AG04450 (cell line): Measurements from ENCODE around the gene STK32A. TPM values are rescaled to one million over a fixed set of nuclear protein-coding genes. Genes with fewer than 3 reads are reported as not detected.

Source experiments
- CTCF ChIA-PET: fragments of 300-600, 350-600 bp; formaldehyde crosslinking; extraction: SDS; loops from one replicate; lab custom pipeline; 2022; ENCODE audit warnings: antibody characterized with exemption, inconsistent platforms; lab: Charles Lee
- POLR2A ChIA-PET: fragments of 350-600 bp; formaldehyde crosslinking; extraction: SDS; loops from one replicate; lab custom pipeline; 2021; ENCODE audit warnings: antibody characterized with exemption, inconsistent platforms; lab: Yijun Ruan, JAX
- DNase-seq: peaks from one replicate; pipeline ENCODE4 v3.0.0-alpha.2; 2011; ENCODE audit warnings: low read depth, low spot score
- H3K27ac ChIP-seq: one replicate; pipeline ENCODE4 v1.5.1; 2012; ENCODE audit warnings: low read depth, low read length, control low read depth
- H3K27me3 ChIP-seq: one replicate; pipeline ENCODE4 v1.6.0; 2012; ENCODE audit warnings: low read length; ENCODE audit not compliant: control insufficient read depth, insufficient read depth
- H3K4me3 ChIP-seq: 2 replicates; pipeline ENCODE4 v1.5.1; 2011; ENCODE audit warnings: mild to moderate bottlenecking, low read depth, low read length, control low read depth
- H3K9me3 ChIP-seq: 2 replicates; pipeline ENCODE4 v1.5.1; 2012; ENCODE audit warnings: low read length; ENCODE audit not compliant: control insufficient read depth, insufficient read depth
- CTCF ChIP-seq: IDR thresholded peaks from 2 replicates; pipeline ENCODE4 v1.5.1; 2011; ENCODE audit warnings: low read depth, low read length, control low read depth, inconsistent platforms
- polyA plus RNA-seq: library from polyadenylated mRNA; depleted of rRNA; stranded (reverse); fragments of >200 nt; gene quantifications from 2 replicates; pipeline ENCODE4 v1.2.3, GENCODE V29; 2011

Gene STK32A
- polyA plus RNA-seq, 1 experiment, result 0.20 TPM

- CTCF ChIA-PET, result interaction anchor here (1.9 to 4.0 kb wide), 3 partner anchors 9 to 182 kb away, joined by 6 to 30 read pairs (median 15); no protein-coding TSS in a partner anchor
- Histone ChIP-seq H3K4me3 (no peak overlapping the region), H3K27ac (no peak overlapping the region), H3K27me3 (no peaks in the 10 kb centered on the region), H3K9me3 (no peaks in the 10 kb centered on the region)
- POLR2A ChIA-PET, result no interaction called here
- no peak for TF ChIP-seq CTCF
- no peak for DNase-seq
These were observed 161.4 kb downstream of the STK32A start for GRCh38 chr5:147396070-147396823.

GRCh38 chr5:147397616-147398015 lies 162.8 kb downstream of the STK32A start:
- H3K9me3 ChIP-seq, result no peaks in the 10 kb centered on the region
- H3K4me3 ChIP-seq, result no peak overlapping the region
- DNase-seq, result no peak
- H3K27me3 ChIP-seq, result no peaks in the 10 kb centered on the region
- POLR2A ChIA-PET, result no interaction called here
- peak overlapping the region; percentile 13 for H3K27ac ChIP-seq
- no peak for TF ChIP-seq CTCF
- CTCF ChIA-PET, result interaction anchor here (0.7 to 4.0 kb wide), 6 partner anchors 10 to 208 kb away, joined by 3 to 30 read pairs (median 6); no protein-coding TSS in a partner anchor

GRCh38 chr5:147398860-147399259 lies 164.0 kb downstream of the STK32A start:
- no peak for DNase-seq
- no peaks in the 10 kb centered on the region for H3K27me3 ChIP-seq
- no peak for TF ChIP-seq CTCF
- H3K4me3 ChIP-seq, result no peak overlapping the region
- H3K9me3 ChIP-seq, result no peaks in the 10 kb centered on the region
- ChIA-PET POLR2A (no interaction called here), CTCF (no interaction called here)
- H3K27ac ChIP-seq, result no peak overlapping the region

DNA sequence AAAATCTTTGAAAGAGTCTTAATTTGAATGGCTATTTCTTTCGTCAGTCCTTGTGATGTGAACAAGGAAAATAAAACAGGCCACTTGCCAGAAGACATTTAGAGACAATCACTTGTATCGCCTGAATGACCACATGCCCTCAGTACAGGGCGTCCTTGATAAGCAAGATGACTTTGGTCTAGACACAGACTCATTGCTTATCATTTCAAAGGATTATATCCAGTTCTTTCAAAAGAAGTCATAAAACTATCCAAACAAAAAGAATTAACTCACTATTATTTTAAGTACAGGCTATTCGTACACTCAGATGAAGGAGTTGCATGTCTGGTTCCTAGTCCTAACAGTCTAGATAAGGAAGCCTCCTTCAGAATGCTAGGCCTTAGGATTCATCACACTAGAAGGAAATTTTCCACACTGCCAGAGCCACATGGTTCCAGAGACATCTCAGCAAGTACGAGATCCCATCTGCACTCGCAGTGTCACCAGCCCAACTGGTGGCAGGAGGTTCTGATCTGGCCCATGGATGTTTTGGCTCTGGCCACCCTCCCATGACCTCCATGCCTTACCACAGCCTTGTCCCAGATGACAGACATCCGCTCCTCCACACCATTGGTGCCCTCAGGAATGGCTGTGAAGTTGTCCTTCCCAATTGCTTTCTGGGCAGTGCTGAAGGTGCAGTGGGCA lies 165.4 kb downstream of the STK32A start:
- H3K9me3 ChIP-seq, result no peaks in the 10 kb centered on the region
- H3K27ac ChIP-seq, result no peak overlapping the region
- no peak overlapping the region for H3K4me3 ChIP-seq
- no peak for TF ChIP-seq CTCF
- POLR2A ChIA-PET, result no interaction called here
- CTCF ChIA-PET, result interaction anchor here (1.1 to 1.6 kb wide), 3 partner anchors 8 to 178 kb away, joined by 3 to 9 read pairs (median 9); no protein-coding TSS in a partner anchor
- no peaks in the 10 kb centered on the region for H3K27me3 ChIP-seq
- no peak for DNase-seq

DNA sequence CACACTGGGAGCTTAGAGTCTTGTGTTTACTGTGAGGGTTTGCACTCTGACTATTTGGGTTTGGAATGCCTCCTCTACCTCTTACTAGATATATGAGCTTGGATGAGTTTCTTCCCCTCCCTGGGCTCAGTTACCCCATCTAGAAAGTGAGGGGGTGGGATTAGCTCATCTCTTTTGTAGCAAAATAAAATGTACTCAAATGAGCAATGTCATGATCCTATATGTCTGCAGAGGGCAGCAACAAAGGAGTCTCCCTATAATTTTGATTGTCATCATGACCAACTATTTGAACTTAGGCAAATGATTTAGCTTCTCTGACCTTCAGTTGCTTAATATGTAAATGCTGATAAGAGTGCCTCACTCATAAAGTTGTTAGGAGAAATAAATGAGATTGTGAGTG lies 166.1 kb downstream of the STK32A start:
- H3K27me3 ChIP-seq, result no peaks in the 10 kb centered on the region
- ChIA-PET CTCF (interaction anchor here (0.6 to 1.6 kb wide), 4 partner anchors 9 to 178 kb away, joined by 3 to 9 read pairs (median 6); no protein-coding TSS in a partner anchor), POLR2A (no interaction called here)
- TF ChIP-seq CTCF, result no peak
- H3K9me3 ChIP-seq, result no peaks in the 10 kb centered on the region
- DNase-seq, result no peak
- H3K4me3 ChIP-seq, result no peak overlapping the region
- no peak overlapping the region for H3K27ac ChIP-seq
